HG02623 (cell line): Measurements from ENCODE around the gene RPP21.

ENCODE experiments used
- ATAC-seq: cut with Tn5 transposase; IDR thresholded peaks from one replicate; pipeline ENCODE4 v1.9.1; 2021; ENCODE audit warnings: moderate library complexity; ENCODE audit not compliant: unreplicated experiment

Gene RPP21

DNA sequence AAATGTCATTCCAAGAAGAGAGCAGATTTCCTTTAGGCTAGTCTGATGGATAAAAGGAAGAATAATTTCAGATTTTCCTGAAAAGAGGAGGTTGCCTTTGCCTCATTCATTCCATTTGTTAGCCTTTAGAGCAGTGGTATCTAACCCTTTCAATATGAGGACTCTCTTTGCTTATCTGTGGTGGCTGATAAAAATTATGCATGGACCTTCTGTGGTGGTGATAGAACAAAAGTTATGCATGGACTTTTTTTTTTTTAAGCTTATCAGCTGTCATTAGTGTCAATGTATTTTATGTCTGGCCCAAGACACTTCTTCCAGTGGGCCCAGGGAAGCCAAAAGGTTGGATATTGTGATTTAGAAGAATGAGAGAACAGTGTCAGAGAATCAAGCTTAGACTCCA is 16.6 kb upstream of the RPP21 start:
- no peak for ATAC-seq

DNA sequence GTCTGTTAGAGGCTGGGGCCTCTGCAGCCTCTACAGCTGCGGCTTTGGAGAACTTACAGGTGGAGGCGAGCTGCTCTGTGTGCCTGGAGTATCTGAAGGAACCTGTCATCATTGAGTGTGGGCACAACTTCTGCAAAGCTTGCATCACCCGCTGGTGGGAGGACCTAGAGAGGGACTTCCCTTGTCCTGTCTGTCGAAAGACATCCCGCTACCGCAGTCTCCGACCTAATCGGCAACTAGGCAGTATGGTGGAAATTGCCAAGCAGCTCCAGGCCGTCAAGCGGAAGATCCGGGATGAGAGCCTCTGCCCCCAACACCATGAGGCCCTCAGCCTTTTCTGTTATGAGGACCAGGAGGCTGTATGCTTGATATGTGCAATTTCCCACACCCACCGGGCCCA is 15.6 kb upstream of the RPP21 start:
- no peak for ATAC-seq

DNA sequence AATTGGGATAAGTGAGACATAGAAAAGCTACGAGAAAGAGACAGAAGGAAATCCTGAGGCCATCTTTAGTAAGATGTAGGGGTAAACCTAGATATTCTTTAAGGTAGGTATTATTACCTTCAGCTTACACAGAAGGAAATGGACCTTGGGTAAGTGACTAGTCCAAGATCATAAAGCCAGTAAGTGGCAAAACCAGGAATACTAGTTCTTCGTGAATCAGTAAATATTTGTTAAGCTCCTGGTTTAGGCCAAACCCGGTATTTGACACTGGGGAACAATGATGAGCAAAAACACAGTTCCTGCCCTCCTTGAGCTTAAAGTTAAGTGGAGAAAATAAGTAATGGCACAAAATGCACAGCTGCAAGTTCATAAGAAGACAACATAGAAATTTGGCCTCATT is 13.0 kb upstream of the RPP21 start:
- no peak for ATAC-seq

DNA sequence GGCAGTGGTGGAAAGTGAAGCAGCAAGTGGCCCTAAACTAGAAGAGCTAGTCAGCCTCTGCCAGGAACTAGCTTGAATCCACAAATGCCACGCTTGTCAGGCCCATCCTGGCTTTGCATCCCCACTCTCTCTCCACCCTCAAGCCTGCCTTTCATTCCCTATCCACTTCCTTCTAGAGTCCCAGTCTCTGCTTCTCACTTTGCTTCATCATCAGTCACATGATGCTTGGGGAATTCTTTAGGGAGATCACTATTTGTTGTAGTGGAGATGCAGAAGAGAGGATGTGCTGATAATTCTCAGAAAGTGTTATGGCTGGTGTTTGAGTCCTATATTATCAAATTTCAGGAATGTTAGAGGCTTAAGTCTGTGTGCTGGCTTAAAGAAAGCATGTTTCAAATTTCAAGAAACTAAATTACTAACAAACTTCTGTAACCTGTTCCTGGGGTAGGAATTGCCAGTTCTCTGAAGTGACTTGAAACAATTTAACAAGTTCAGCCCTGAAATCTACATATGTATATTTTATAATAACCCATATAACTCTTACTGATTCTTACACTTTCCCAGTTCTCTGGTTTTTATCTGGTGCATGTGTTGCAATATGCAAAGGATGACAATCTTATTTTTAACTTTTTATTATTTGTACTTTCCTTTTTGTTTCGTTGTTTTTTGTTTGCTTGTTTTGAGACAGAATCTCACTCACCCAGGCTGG is 10.7 kb upstream of the RPP21 start:
- ATAC-seq, result no peak

DNA sequence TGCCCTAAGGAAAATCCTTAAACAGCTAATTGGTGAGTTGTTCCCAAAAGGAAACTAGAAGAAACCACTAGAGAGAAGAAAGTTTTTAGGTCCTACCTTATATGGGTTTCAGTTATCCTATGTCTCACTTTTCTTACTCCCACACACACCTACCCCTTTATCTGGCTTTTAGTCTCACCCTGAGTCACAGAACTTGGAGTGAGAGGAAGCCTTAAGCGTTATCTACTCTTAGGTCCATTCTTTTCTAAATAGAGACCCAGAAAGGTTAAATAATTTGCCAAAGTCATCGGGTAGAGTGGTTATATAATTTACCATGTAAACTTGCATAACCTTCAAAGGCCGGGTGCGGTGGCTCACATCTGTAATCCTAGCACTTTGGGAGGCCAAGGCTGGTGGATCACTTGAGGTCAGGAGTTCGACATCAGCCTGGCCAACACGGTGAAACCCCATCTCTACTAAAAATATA is 4.3 kb upstream of the RPP21 start:
- ATAC-seq, result no peak

DNA sequence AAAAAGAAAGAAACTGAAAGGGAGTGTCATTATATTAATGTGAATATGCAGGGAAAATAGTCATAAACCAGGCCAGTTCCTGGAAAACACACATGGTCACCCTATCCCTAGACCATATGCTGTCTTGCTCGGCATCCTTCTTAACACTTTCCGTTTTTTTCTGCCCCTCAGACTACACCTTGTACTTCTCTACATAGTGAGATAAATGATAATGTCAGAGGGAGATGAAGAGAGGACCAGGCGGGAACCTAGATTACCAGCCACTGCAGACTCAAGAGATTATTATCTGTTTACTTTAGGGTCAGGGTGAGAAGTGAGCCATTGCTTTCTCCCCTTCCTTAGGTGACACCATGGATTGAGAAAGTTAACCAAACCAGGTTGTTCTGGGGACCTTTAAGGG is 3.7 kb upstream of the RPP21 start:
- ATAC-seq, result no peak

DNA sequence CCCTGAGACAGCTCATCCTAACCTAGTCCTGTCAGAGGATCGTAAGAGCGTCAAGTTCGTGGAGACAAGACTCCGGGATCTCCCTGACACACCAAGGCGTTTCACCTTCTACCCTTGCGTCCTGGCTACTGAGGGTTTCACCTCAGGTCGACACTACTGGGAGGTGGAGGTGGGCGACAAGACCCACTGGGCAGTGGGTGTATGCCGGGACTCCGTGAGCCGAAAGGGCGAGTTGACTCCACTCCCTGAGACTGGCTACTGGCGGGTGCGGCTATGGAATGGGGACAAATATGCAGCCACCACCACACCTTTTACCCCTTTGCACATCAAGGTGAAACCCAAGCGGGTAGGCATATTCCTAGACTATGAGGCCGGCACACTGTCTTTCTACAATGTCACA is 3.2 kb upstream of the RPP21 start:
- ATAC-seq, result no peak

DNA sequence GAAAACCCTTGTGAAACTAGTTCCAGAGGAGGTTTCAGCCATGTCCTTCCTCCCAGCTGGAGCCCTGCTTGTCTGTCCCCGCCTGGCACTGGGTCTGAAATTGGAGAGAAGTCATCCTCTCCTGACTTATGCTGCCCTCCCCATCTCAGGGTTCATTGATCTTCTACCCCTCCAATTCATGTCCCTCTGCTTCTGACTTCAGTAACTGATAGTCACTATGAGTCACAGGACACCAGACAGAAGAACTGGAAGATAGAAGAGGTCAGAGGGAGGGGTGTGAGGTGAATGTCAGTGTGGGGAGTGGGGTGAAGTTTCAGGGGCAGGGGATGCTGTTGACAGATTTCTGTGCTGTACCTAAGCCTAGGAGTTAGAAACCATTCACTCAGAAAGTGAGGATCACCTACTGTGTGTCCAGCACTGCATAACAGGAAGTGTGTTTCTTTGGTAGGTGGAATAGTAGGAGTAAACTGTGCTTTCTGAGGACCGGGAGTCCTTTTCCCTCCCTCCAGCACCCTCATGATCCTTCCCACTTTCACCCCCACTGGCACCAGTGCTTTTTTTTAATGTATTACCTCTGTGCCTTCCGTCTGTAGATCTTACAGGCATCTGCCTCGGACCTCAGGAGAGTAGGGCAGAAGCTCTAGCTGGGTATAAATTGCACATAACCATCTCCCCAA is 627 bp upstream of the RPP21 start:
- ATAC-seq, result no peak

DNA sequence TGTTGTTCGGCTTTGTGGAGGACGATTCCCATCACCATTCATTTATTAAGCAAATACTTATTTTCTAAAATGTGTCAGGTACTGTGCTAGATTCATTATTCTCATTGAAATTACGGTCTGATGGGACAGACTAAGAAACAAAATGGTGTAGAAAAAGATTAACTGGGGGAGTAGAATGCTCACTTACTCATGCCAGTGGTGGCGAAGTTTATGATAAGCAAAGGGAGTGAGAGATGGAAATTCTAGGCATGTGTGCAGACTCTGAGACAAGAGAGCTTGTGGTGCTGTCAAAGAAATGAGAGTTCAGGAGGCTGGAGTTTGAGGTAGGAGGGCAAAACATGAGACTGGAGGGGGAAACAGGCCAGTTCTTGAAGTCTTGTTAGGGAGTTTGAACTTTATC is 896 bp downstream of the RPP21 start:
- ATAC-seq, result no peak

DNA sequence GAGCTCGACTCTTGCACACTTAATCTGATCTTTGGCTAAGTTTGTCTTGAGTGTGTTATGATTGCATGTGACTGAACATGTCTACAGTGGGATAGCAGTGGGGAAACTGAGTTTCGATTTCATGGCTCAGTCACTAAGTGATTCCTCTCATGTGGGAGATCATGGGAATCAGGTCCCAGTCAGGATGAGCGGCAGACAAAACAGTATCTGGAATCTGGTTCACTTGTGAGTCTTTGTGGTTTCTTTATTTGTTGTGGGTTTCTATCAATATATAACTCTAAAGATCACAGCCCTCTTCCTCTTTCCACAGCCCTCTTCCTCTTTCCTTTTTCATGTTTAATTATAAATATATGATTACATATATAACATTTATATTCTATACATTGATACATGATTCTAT is 4.0 kb downstream of the RPP21 start:
- no peak for ATAC-seq

DNA sequence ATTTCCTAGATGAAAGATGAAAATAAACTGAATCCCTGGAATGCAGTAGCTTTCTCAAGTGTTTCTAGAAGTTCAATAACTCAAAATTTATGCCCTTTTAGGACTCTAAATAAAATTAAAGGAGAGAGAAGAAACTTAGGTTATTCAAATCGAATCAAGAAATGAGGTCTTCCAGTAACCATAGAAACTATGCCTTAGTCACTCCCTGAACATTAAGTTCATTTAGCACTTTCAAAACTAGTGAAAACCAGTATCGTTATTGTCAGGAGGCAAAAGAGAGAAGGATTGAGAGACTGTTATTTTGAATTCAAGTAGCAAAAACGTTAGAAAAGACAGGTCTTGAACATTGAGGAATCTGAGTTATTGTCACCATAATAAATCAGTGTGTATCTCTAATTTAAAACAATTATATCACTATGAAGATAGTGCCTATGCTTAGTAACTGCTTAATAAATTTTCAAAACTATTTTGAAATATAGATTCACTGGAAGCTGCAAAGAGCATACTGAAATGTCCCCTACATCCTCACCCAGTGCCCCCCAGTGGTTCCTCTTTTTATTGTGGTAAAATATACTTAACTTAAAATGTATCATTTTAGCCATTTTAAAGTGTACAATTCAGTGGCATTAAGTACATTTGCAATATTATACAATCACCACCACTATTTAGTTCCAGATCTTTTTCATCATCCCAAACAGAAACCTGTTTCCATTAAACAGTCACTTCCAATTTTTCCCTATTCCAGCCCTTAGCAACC is 4.6 kb downstream of the RPP21 start:
- no peak for ATAC-seq

DNA sequence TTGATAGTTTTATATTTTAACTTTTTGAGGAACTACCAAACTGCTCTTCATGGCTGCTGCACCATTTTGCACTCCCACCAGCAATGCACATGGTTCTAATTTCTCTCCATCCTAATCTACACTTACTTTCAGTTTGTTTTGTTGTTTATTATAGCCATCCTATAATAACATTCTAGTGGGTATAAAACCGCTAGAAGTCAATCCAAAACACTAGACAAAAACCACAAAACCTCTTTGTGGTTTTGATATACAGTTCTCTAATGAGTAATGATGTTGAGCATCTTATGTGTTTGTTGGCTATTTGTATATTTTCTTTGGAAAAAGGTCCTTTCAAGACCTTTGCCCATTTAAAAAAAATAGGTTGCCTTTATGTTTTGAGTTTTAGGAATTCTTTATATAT is 5.6 kb downstream of the RPP21 start:
- ATAC-seq, result no peak

DNA sequence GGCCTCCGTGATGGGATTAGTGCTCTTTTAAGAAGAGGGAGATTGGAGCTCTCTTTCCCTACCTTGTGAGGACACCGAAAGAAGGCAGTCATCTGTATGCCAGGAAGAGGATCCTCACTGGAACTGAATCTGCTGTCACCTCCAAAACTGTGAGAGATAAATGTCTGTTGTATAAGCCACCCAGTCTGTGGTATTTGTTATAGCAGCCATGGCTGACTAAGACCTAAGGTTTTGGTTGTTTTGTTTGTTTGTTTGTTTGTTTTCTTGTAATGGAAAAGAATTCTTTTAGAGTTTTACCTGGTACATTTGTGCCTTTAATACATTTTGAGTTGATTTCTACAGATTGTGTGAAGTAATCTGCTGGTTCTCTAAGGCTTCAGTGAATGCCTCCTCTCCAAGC is 7.6 kb downstream of the RPP21 start:
- ATAC-seq, result no peak

DNA sequence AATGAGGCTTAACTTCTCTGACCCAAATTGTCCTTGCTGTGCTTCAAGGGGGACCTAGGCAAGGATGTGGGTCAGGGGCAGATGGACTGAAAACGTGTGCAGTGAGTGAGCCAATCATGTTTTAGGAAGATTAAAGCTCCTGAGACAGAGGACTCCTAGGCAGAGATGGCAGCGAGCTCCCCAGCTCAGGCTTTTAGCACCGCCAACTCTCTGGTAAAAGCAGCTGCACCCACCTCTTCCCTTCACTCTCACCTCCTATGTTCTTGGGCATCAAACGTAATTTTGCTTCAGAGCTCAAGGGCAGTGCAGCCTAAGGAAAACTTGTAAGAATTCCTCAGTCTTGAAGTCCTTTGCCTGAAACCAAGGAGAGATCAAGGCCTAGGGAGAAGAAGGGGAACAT is 10.3 kb downstream of the RPP21 start:
- no peak for ATAC-seq

DNA sequence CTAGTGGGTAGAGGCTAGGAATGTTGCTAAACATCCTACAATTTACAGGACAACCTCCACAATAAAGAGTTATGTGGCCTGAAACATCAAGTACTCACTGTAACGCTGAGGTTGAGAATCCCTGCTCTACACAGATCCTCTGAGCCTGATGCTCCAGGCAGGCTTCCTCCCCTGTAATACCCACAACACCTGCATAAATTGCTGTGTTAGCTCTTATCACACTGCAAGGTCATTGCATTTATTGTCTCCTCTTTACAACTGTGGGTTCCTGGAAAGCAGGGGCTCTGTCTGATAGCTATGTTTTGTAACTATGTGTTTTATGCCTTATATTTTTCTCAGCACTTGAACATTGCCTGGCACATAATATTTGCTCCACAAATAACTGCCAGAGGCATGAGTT is 11.6 kb downstream of the RPP21 start:
- no peak for ATAC-seq

DNA sequence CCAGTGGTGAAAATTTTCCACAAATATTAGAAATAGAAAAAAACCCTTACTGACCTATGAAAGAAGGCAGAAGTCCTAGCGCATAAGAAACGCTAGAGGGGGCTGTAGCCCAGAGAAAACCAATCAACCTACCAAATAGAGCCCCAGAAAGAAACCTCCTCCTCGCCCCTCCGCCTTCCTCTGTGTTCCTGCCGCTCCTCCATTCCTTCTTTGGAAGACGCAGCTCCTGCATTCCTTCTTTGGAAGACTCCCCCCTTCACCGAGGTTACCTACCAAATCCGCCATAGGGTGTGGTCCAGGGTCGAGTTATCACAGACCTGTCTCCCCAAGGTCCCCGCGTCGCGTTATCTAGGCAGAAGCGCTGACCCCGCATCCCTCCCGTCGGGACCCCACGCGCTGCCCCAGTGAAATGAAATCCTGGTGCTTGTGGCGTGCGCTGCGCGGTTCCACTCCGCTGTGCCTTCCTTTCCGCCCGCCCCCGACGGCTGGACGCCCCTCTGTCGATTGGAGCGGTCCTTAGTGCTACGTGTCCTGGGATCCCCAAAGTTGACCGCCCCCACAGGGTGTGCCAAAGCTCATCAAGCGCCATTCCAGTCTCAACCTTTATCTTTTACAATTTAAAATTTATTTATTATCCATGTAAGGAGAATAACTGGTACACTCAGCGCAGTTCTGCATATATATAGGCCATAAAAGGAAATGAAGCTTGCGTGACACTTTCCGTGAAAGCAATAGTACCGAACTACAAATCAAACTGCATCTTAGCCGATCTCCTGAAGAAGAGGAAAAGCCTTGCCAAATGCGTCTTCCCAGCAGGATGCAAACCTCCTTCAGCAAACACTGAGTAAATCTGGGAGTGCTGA is 13.0 kb downstream of the RPP21 start:
- no peak for ATAC-seq

DNA sequence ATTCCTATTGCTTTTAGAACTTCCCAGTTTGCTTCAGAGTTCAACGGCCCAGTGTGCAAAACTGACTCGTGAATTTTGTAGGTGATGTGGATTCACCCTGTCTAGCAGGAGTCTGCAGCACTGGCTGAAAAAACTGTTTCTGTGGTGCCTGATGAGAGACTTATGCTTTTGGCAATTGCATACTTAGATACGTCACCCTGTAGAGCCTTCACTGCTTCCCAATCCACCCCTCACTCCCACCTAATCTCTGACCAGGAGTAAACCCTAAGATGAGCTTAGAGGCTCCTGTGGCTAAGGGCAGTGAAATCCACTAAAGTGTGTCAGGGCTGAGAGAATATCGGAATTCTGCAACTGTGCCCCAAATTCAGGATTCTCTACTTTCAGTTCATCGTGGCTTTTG is 14.3 kb downstream of the RPP21 start:
- ATAC-seq, result no peak

DNA sequence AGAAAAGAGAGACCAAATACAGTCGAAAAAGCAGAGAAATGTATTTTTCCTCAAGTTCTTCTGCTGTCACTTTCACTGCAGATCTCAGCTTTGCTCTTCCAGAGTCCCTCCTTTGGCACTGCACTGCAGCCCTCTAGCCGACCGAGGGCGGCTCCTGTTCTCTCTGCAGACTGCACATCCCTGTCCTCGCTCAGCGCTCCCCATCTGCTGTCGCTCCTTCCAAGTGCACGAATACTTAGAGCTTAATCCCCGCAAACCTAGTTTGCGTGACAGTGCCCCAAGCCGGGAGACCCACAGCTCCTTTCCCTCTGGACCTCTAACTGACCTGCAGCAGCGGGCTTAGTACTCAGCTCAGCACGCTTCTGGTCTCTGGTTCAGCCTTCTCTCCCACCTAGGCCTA is 15.2 kb downstream of the RPP21 start:
- no peak for ATAC-seq

DNA sequence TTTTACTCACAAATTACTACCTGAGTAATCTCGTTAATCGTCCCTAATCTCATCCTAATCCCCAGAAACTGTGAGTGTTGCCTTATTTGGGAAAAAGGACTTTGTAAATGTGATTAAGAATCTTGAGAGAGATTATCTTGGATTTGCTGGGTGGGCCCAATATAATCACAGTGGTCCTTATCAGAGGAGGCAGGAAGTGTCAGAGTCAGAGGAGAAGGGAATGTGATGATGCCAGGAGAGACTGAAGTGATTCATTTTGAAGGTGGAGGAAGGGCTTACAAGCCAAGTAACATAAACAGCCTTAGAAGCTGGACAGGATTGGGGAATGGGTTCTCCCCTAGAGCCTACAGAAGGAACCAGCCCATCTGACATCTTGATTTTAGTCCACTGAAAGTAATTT is 16.7 kb downstream of the RPP21 start:
- no peak for ATAC-seq

DNA sequence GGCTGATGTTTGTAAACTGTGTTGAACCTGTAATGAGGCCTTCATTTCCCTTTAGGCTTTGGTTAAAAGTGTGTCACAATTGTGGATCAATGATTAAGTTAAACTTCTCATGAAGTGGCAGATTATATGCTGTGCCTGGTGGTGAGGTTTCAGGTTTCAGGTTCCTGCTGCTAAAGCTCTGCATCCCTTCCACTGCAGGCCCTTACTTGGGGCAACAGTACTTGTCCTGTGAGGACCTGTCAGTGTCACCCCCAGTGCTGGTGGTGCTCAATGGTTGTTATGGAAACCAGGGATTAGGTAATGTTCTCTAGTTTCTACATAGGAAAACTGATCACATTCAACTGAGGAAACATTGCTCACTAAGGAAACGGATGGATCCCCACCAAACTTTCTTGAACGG is 18.5 kb downstream of the RPP21 start:
- ATAC-seq, result no peak

DNA sequence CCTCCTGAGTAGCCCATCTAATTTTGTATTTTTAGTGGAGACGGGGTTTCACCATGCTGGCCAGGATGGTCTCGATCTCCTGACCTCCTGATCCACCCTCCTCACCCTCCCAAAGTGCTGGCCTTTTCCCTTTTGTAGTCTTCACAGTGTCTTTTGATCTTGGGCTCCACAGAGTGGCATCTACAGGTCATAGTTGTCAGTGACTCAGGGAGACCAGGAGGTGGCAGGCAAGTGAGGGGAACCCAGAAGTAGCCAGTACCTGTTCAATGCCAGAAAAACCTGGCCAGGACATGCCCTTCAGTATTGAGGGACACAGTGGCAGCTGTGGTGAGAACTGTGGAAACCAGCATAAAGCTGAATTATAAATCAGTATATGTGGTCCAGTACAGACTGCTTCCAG is 19.6 kb downstream of the RPP21 start:
- no peak for ATAC-seq
